Measurements from ENCODE around the gene IL17RE. TPM values are rescaled to one million over a fixed set of nuclear protein-coding genes. Genes with fewer than 3 reads are reported as not detected.

Gene IL17RE
- total RNA-seq, 1 experiment from 2014 or later, result 4.0 TPM

DNA sequence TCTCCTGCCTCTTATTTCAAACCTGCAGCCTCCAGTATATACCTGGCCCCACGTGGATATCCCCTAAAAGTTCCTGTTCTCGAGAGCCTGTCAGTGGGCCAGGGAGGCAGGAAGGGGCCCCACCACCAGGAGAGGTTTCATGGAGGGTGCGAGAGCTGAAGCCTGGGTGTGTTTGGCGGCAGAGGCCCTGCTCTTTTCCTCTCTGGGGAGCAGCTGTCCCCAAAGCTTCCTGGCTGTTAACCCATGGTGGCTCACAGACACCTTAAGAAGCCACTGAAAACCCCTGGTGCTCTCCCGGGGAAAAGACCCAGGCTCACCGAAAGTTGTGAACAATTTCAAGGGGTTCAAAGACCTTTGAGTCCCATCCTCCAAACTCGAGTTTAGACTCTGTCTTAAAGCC lies 48.5 kb downstream of the IL17RE start:
- no peaks in the 10 kb centered on the region; the same call in 1 of the 2 replicates for H3K36me3 ChIP-seq (ENCODE audit: low read depth, low read length)
- peaks cover 45% of the 10 kb centered on the region for H3K4me1 ChIP-seq (ENCODE audit: insufficient read depth, low read length)
- H3K27me3 ChIP-seq (ENCODE audit: low read length), result no peaks in the 10 kb centered on the region
- no peaks in the 10 kb centered on the region for H3K9me2 ChIP-seq (replicated peaks; ENCODE audit: low read length)
- TF ChIP-seq EZH2 (IDR thresholded peaks at IDR 0.05; ENCODE audit: low read length, unreplicated experiment) (no peak), EZH2phosphoT487 (IDR thresholded peaks at IDR 0.05; ENCODE audit: borderline replicate concordance, low read length) (no peak)
- TF ChIP-seq, protein P1, sequence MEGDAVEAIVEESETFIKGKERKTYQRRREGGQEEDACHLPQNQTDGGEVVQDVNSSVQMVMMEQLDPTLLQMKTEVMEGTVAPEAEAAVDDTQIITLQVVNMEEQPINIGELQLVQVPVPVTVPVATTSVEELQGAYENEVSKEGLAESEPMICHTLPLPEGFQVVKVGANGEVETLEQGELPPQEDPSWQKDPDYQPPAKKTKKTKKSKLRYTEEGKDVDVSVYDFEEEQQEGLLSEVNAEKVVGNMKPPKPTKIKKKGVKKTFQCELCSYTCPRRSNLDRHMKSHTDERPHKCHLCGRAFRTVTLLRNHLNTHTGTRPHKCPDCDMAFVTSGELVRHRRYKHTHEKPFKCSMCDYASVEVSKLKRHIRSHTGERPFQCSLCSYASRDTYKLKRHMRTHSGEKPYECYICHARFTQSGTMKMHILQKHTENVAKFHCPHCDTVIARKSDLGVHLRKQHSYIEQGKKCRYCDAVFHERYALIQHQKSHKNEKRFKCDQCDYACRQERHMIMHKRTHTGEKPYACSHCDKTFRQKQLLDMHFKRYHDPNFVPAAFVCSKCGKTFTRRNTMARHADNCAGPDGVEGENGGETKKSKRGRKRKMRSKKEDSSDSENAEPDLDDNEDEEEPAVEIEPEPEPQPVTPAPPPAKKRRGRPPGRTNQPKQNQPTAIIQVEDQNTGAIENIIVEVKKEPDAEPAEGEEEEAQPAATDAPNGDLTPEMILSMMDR (conservative IDR thresholded peaks at IDR 0.05; ENCODE audit: low read depth, low read length), result no peak
- ATAC-seq (no peak), DNase-seq (no peak)
- peak overlapping the region; percentile 87 for H3K4me2 ChIP-seq (ENCODE audit: low read length)
- intact Hi-C loops (cut with micrococcal nuclease), result loop anchor here (10.0 kb wide), 1 partner anchor 274 kb away; no protein-coding TSS in a partner anchor
- peaks cover 21% of the 10 kb centered on the region for H3K79me2 ChIP-seq (ENCODE audit: low read length)
- peak overlapping the region; percentile 73; the same call in 1 of the 2 replicates for H3K4me3 ChIP-seq (ENCODE audit: low read length)
- ChIA-PET CTCF (no interaction called here), POLR2A (ENCODE audit: unreplicated experiment) (interaction anchor here (0.5 to 0.6 kb wide), 2 partner anchors 10 to 19 kb away, joined by 5 to 10 read pairs; no protein-coding TSS in a partner anchor)
- H3K9me3 ChIP-seq (ENCODE audit: low read length), result no peaks in the 10 kb centered on the region
- BruUV-seq (replicated peaks), result TSS peak; percentile 22
- H2AFZ ChIP-seq (ENCODE audit: low read length), result 0 out of 2 replicates have a peak overlapping the region, but pooled peaks have one; percentile 69
- no peak overlapping the region for H3K27ac ChIP-seq (ENCODE audit: low read length)
- peak overlapping the region; percentile 10; the same call in 1 of the 2 replicates for H3K9ac ChIP-seq (ENCODE audit: low read length)
- H4K20me1 ChIP-seq (ENCODE audit: low read length), result no peaks in the 10 kb centered on the region
- H3F3A ChIP-seq (ENCODE audit: low read length, unreplicated experiment), result no peaks in the 10 kb centered on the region

DNA sequence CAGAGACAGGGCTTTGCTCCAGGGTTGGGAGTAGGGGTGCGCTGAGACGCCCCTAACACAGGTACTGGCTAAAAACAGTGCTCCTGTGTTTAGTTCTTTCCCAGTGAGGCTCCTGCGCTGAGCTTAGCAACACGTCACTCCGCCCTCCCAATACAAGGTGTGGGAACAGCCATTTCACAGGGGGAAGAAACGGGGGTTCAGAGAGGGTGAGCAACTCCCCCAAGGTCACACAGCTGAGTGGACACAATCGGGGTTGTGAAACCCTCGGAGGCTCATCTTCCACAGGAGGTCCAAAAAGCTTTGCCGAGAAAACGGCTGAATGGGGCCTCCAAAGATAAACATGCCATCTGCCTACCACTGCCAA lies 48.9 kb downstream of the IL17RE start:
- Histone ChIP-seq H3K9me3 (ENCODE audit: low read length) (no peaks in the 10 kb centered on the region), H3K79me2 (ENCODE audit: low read length) (peaks cover 21% of the 10 kb centered on the region), H3K4me1 (ENCODE audit: insufficient read depth, low read length) (peaks cover 47% of the 10 kb centered on the region), H3K4me3 (ENCODE audit: low read length) (peak overlapping the region; percentile 73), H3K9me2 (replicated peaks; ENCODE audit: low read length) (no peaks in the 10 kb centered on the region), H3K27me3 (ENCODE audit: low read length) (no peaks in the 10 kb centered on the region), H3K36me3 (ENCODE audit: low read depth, low read length) (no peaks in the 10 kb centered on the region; the same call in 1 of the 2 replicates), H3F3A (ENCODE audit: low read length, unreplicated experiment) (no peaks in the 10 kb centered on the region), H4K20me1 (ENCODE audit: low read length) (no peaks in the 10 kb centered on the region), H3K9ac (ENCODE audit: low read length) (peak overlapping the region; percentile 10; the same call in 1 of the 2 replicates), H2AFZ (ENCODE audit: low read length) (peak overlapping the region; percentile 69; the same call in 1 of the 2 replicates), H3K4me2 (ENCODE audit: low read length) (peak overlapping the region; percentile 87), H3K27ac (ENCODE audit: low read length) (no peak overlapping the region)
- DNase-seq, result no peak
- ChIA-PET CTCF (no interaction called here), POLR2A (ENCODE audit: unreplicated experiment) (interaction anchor here (0.5 to 0.6 kb wide), 2 partner anchors 10 to 19 kb away, joined by 5 to 10 read pairs; no protein-coding TSS in a partner anchor)
- TF ChIP-seq, protein P1 (conservative IDR thresholded peaks at IDR 0.05; ENCODE audit: low read depth, low read length), result no peak
- no peak for TF ChIP-seq EZH2 (IDR thresholded peaks at IDR 0.05; ENCODE audit: low read length, unreplicated experiment)
- TF ChIP-seq EZH2phosphoT487 (IDR thresholded peaks at IDR 0.05; ENCODE audit: borderline replicate concordance, low read length), result no peak
- intact Hi-C loops (cut with micrococcal nuclease), result loop anchor here (10.0 kb wide), 1 partner anchor 273 kb away; no protein-coding TSS in a partner anchor
- no TSS peak for BruUV-seq (replicated peaks)
- no peak for ATAC-seq

Measured in PC-3 (cell line).